Loucy (cell line): Measurements from ENCODE around the gene SPNS1.

Experiments
- H2AFZ ChIP-seq: fragments of 200-600 bp; sonication (generic); 2 replicates; pipeline ENCODE4 v1.6.0; 2016; ENCODE audit warnings: antibody characterized with exemption, mild to moderate bottlenecking, low read length, moderate library complexity
- H3F3A ChIP-seq: fragments of 200-600 bp; 2 replicates; pipeline ENCODE4 v1.6.0; 2016; ENCODE audit warnings: antibody characterized with exemption, low read depth, mild to moderate bottlenecking
- H3K27me3 ChIP-seq: fragments of 200-600 bp; sonication (generic); 2 replicates; pipeline ENCODE4 v1.6.1; 2014; ENCODE audit warnings: low read length, mild to moderate bottlenecking; ENCODE audit not compliant: insufficient read depth, poor library complexity, severe bottlenecking
- H3K36me3 ChIP-seq: fragments of 200-600 bp; sonication (generic); 2 replicates; pipeline ENCODE4 v1.6.1; 2016; ENCODE audit warnings: low read length; ENCODE audit not compliant: insufficient read depth
- H3K4me1 ChIP-seq: fragments of 200-600 bp; sonication (generic); 2 replicates; pipeline ENCODE4 v1.5.1; 2014; ENCODE audit warnings: low read length, mild to moderate bottlenecking; ENCODE audit not compliant: insufficient read depth, poor library complexity, severe bottlenecking
- H3K4me2 ChIP-seq: fragments of 200-600 bp; sonication (generic); 2 replicates; pipeline ENCODE4 v1.6.0; 2014; ENCODE audit warnings: antibody characterized with exemption, low read length, low read depth, mild to moderate bottlenecking; ENCODE audit not compliant: poor library complexity, severe bottlenecking
- H3K4me3 ChIP-seq: fragments of 200-600 bp; sonication (generic); 2 replicates; pipeline ENCODE4 v1.5.1; 2014; ENCODE audit warnings: low read length, mild to moderate bottlenecking, mixed read lengths; ENCODE audit not compliant: poor library complexity, severe bottlenecking
- H3K79me2 ChIP-seq: fragments of 200-600 bp; sonication (generic); 2 replicates; pipeline ENCODE4 v1.6.1; 2014; ENCODE audit warnings: low read length; ENCODE audit not compliant: insufficient read depth
- H3K9ac ChIP-seq: fragments of 200-600 bp; sonication (generic); 2 replicates; pipeline ENCODE4 v1.6.0; 2014; ENCODE audit warnings: mild to moderate bottlenecking, low read depth, low read length, moderate library complexity; ENCODE audit not compliant: poor library complexity, severe bottlenecking
- H3K9me2 ChIP-seq: fragments of 200-600 bp; sonication (generic); replicated peaks from 2 replicates; pipeline ENCODE4 v1.6.1; 2016; ENCODE audit warnings: low read depth, low read length, mixed read lengths
- H3K9me3 ChIP-seq: fragments of 200-600 bp; sonication (generic); 2 replicates; pipeline ENCODE4 v1.6.1; 2014; ENCODE audit warnings: mild to moderate bottlenecking, antibody characterized with exemption, low read length, low read depth; ENCODE audit not compliant: insufficient read depth
- H4K20me1 ChIP-seq: fragments of 200-600 bp; sonication (generic); 2 replicates; pipeline ENCODE4 v1.6.0; 2014; ENCODE audit warnings: antibody characterized with exemption, low read length, mild to moderate bottlenecking; ENCODE audit not compliant: insufficient read depth, poor library complexity, severe bottlenecking
- CTCF ChIP-seq: fragments of 200-600 bp; sonication (generic); conservative IDR thresholded peaks from 2 replicates; pipeline ENCODE4 v1.5.1; 2014; ENCODE audit warnings: mild to moderate bottlenecking, antibody characterized with exemption, low read length
- EZH2phosphoT487 ChIP-seq: fragments of 200-600 bp; IDR thresholded peaks from 2 replicates; pipeline ENCODE4 v1.6.1; 2018; ENCODE audit warnings: antibody characterized with exemption, mild to moderate bottlenecking, moderate library complexity, borderline replicate concordance

SPNS1 gene

DNA sequence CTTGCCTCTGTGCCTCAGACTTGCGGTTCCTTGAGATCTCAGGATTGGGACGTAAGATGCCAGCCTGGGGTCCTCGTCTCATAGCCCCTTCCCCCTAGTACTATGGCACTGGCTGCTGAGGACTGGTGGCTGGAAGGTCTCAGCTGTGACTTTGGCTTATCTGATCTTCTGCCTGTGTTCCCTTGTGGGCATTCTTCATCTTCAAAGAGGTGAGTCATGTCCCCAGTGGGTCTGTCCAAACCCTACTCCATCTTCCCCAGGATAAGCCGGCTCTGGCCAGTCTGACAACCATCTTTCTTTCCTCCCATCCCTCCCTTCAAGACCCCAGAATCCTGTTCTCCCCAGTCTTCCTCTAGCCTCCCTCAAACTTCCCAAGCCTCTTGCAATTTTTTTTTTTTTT lies 39.2 kb upstream of the SPNS1 start:
- Histone ChIP-seq H3K27me3 (no peaks in the 10 kb centered on the region), H3K9ac (no peak overlapping the region), H4K20me1 (no peaks in the 10 kb centered on the region), H2AFZ (no peak overlapping the region), H3K36me3 (no peaks in the 10 kb centered on the region), H3K9me2 (no peaks in the 10 kb centered on the region), H3K9me3 (no peaks in the 10 kb centered on the region), H3K4me2 (no peak overlapping the region), H3K4me1 (peaks cover 26% of the 10 kb centered on the region), H3K79me2 (no peaks in the 10 kb centered on the region), H3F3A (peaks cover 9% of the 10 kb centered on the region; the same call in 1 of the 2 replicates), H3K4me3 (no peak overlapping the region)
- TF ChIP-seq EZH2phosphoT487 (no peak), CTCF (no peak)

- H3K4me1 ChIP-seq, result peaks cover 18% of the 10 kb centered on the region
- H2AFZ ChIP-seq, result no peak overlapping the region
- H3K4me3 ChIP-seq, result no peak overlapping the region
- H4K20me1 ChIP-seq, result no peaks in the 10 kb centered on the region
- H3K4me2 ChIP-seq, result no peak overlapping the region
- no peak overlapping the region for H3K9ac ChIP-seq
- H3K79me2 ChIP-seq, result no peaks in the 10 kb centered on the region
- H3F3A ChIP-seq, result 0 out of 2 replicates have a peak, but pooled peaks cover 1% of the 10 kb centered on the region
- no peaks in the 10 kb centered on the region for H3K9me2 ChIP-seq
- H3K36me3 ChIP-seq, result no peaks in the 10 kb centered on the region
- H3K9me3 ChIP-seq, result no peaks in the 10 kb centered on the region
- TF ChIP-seq CTCF (no peak), EZH2phosphoT487 (no peak)
- no peaks in the 10 kb centered on the region for H3K27me3 ChIP-seq
Measured at GRCh38 chr16:28935924-28936783, 38.4 kb upstream of the SPNS1 start.

- Histone ChIP-seq H3K4me3 (no peak overlapping the region), H3K36me3 (no peaks in the 10 kb centered on the region), H4K20me1 (no peaks in the 10 kb centered on the region), H3K79me2 (no peaks in the 10 kb centered on the region), H2AFZ (no peak overlapping the region), H3K4me1 (peaks cover 11% of the 10 kb centered on the region), H3K27me3 (no peaks in the 10 kb centered on the region), H3K4me2 (no peak overlapping the region), H3K9me3 (no peaks in the 10 kb centered on the region), H3K9ac (no peak overlapping the region), H3K9me2 (no peaks in the 10 kb centered on the region), H3F3A (no peaks in the 10 kb centered on the region)
- TF ChIP-seq CTCF, result no peak
- TF ChIP-seq EZH2phosphoT487, result no peak
Measured at GRCh38 chr16:28936784-28937155, 37.8 kb upstream of the SPNS1 start.
